ENCODE measurements around the gene TRAP1. TPM values are rescaled to one million over a fixed set of nuclear protein-coding genes. Genes with fewer than 3 reads are reported as not detected.

The TRAP1 gene
- total RNA-seq, 1 experiment from 2014 or later = 416 TPM

DNA sequence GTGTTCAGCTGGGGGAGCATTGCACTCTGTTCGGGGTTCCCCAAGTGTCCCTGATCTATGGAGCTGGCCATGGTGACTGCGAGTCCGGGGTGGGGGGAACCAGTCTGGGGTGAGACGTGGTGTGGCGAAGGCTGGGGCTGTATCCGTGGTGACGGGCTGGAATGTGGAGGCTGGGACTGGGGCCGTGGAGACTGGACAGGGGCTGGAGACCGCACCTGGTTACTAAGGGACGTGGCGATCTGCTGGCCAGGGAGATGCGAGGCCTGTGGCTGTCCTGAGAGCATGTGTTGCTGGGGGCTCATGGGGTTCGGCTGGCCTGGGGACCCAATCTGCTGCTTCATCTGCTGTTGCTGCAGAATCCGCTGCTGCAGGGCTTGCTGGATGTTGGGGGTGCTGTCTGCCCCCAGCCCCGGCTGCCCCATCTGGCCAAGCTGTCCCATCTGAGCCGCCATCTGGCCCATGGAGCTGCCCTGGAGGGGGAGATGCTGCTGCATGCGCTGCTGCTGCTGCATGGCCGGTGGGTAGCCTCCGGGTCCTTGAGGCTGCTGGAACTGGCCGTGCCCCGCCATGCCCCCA is 10.6 kb upstream of the TRAP1 start:
- H3K4me3 ChIP-seq (replicated peaks in 1 of 2; ENCODE audit: low read depth in 1 of 2, low read length in 2 of 2) = no peak overlapping the region
- no peak overlapping the region for H2AFZ ChIP-seq (ENCODE audit: low read depth, low read length, poor library complexity, severe bottlenecking)
- H3K9me3 ChIP-seq (ENCODE audit: control insufficient read depth in 1 of 2, insufficient read depth in 1 of 2, low read depth in 1 of 2, low read length in 2 of 2) = no peaks in the 10 kb centered on the region
- DNase-seq (ENCODE audit: low read depth, low spot score) (no peak), ATAC-seq (no peak)
- no TSS peak for BruUV-seq (replicated peaks)
- ChIA-PET RAD21 (ENCODE audit: low non-redundant PET in 1 of 2, low total read pairs in 2 of 2, uncharacterized antibody in 2 of 2, unreplicated experiment in 2 of 2) (no interaction called here), CTCF (no interaction called here), POLR2A (no interaction called here)
- peaks cover 4 to 19% of the 10 kb centered on the region in 2 experiments; a peak in 3 of 4 replicates for H3K36me3 ChIP-seq (ENCODE audit: control insufficient read depth in 1 of 2, insufficient read depth in 2 of 2, low read length in 2 of 2)
- no peaks in the 10 kb centered on the region for H4K20me1 ChIP-seq (ENCODE audit: insufficient read depth)
- H3K4me1 ChIP-seq (ENCODE audit: control insufficient read depth in 1 of 2, insufficient read depth in 2 of 2, low read length in 2 of 2) = no peaks in the 10 kb centered on the region
- H3K9ac ChIP-seq (ENCODE audit: low read length) = no peak overlapping the region
- no peaks in the 10 kb centered on the region for H3K9me2 ChIP-seq (ENCODE audit: insufficient read depth)
- H3K27me3 ChIP-seq (ENCODE audit: insufficient read depth, low read length) = no peaks in the 10 kb centered on the region
- no peak for TF ChIP-seq POLR2AphosphoS5 (IDR thresholded peaks at IDR 0.05; ENCODE audit: low read depth, low read length)
- intact Hi-C loops (cut with micrococcal nuclease) = no loop called here
- no peak overlapping the region for H3K4me2 ChIP-seq (ENCODE audit: low read length)
- H3K27ac ChIP-seq (ENCODE audit: low read depth, low read length) = no peak overlapping the region
- H3K79me2 ChIP-seq (ENCODE audit: insufficient read depth, low read length) = no peaks in the 10 kb centered on the region

- Histone ChIP-seq H3K79me2 (ENCODE audit: insufficient read depth, low read length) (no peaks in the 10 kb centered on the region), H3K9me3 (ENCODE audit: control insufficient read depth in 1 of 2, insufficient read depth in 1 of 2, low read depth in 1 of 2, low read length in 2 of 2) (no peaks in the 10 kb centered on the region), H3K9ac (ENCODE audit: low read length) (no peak overlapping the region), H3K36me3 (ENCODE audit: control insufficient read depth in 1 of 2, insufficient read depth in 2 of 2, low read length in 2 of 2) (peaks cover 4 to 17% of the 10 kb centered on the region in 2 experiments; a peak in 3 of 4 replicates), H3K4me3 (replicated peaks in 1 of 2; ENCODE audit: low read depth in 1 of 2, low read length in 2 of 2) (no peak overlapping the region), H3K4me1 (ENCODE audit: control insufficient read depth in 1 of 2, insufficient read depth in 2 of 2, low read length in 2 of 2) (no peaks in the 10 kb centered on the region), H3K27ac (ENCODE audit: low read depth, low read length) (no peak overlapping the region), H3K4me2 (ENCODE audit: low read length) (no peak overlapping the region), H3K27me3 (ENCODE audit: insufficient read depth, low read length) (no peaks in the 10 kb centered on the region), H2AFZ (ENCODE audit: low read depth, low read length, poor library complexity, severe bottlenecking) (no peak overlapping the region), H3K9me2 (ENCODE audit: insufficient read depth) (no peaks in the 10 kb centered on the region), H4K20me1 (ENCODE audit: insufficient read depth) (no peaks in the 10 kb centered on the region)
- POLR2A ChIA-PET = no interaction called here
- intact Hi-C loops (cut with micrococcal nuclease) = no loop called here
- TF ChIP-seq, protein P1, sequence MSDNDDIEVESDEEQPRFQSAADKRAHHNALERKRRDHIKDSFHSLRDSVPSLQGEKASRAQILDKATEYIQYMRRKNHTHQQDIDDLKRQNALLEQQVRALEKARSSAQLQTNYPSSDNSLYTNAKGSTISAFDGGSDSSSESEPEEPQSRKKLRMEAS (IDR thresholded peaks at IDR 0.05) = no peak
- no peak for TF ChIP-seq SP1 (IDR thresholded peaks at IDR 0.05; ENCODE audit: low read depth)
- TF ChIP-seq POLR2AphosphoS5 (IDR thresholded peaks at IDR 0.05; ENCODE audit: low read depth, low read length) = no peak
- TF ChIP-seq EGR1 (IDR thresholded peaks at IDR 0.05; ENCODE audit: low read depth) = no peak
- no peak for TF ChIP-seq ATF3 (IDR thresholded peaks at IDR 0.05)
- no peak for TF ChIP-seq TCF7L2 (IDR thresholded peaks at IDR 0.05; ENCODE audit: borderline replicate concordance, extremely low read depth, insufficient read depth, insufficient read length)
- TF ChIP-seq ZFX (IDR thresholded peaks at IDR 0.05) = no peak
- TF ChIP-seq CEBPB (IDR thresholded peaks at IDR 0.05; ENCODE audit: low read depth) = no peak
- TF ChIP-seq CBX3 (IDR thresholded peaks at IDR 0.05; ENCODE audit: low read depth) = no peak
- no peak for TF ChIP-seq RAD21 (IDR thresholded peaks at IDR 0.05; ENCODE audit: low read depth)
- TF ChIP-seq YY1 (IDR thresholded peaks at IDR 0.05; ENCODE audit: extremely low read depth, insufficient replicate concordance, low read depth, low read length) = no peak
- TF ChIP-seq SIN3A (IDR thresholded peaks at IDR 0.05; ENCODE audit: low read depth) = no peak
- TF ChIP-seq EZH2phosphoT487 (IDR thresholded peaks at IDR 0.05; ENCODE audit: borderline replicate concordance) = no peak
- no peak for TF ChIP-seq ZBTB33 (IDR thresholded peaks at IDR 0.05; ENCODE audit: extremely low read depth, insufficient replicate concordance, low read length)
- TF ChIP-seq ZNF274 (IDR thresholded peaks at IDR 0.05; ENCODE audit: low read depth, low read length) = no peak
- DNase-seq (ENCODE audit: low read depth, low spot score) = no peak
- RAD21 ChIA-PET (ENCODE audit: low non-redundant PET in 1 of 2, low total read pairs in 2 of 2, uncharacterized antibody in 2 of 2, unreplicated experiment in 2 of 2) = no interaction called here
- ATAC-seq = no peak
- CTCF ChIA-PET = no interaction called here
- BruUV-seq (replicated peaks) = no TSS peak
Measured at GRCh38 chr16:3726021-3726687, 8.8 kb upstream of the TRAP1 start.
